Stimulated activated CD4-positive, alpha-beta T cell treated with anti-CD3 and anti-CD28 coated beads, Interleukin-4, amount 100 ng/mL, for 48 hours (primary cell): Measurements from ENCODE around the gene CRISPLD2.

Source experiments
- DNase-seq, 2 donors: peaks; one replicate each; pipeline ENCODE4 v3.0.0-alpha.2; 2020; ENCODE audit warnings: low read depth in 2 of 2

Gene CRISPLD2

GRCh38 chr16:84884596-84885341 lies 65.0 kb downstream of the CRISPLD2 start:
- DNase-seq, result no peak

GRCh38 chr16:84885342-84885910 lies 65.6 kb downstream of the CRISPLD2 start:
- DNase-seq, result no peak

GRCh38 chr16:84886497-84887090 lies 66.8 kb downstream of the CRISPLD2 start:
- DNase-seq, result no peak

GRCh38 chr16:84887207-84887606 lies 67.4 kb downstream of the CRISPLD2 start:
- DNase-seq, result no peak

GRCh38 chr16:84888450-84888849 lies 68.7 kb downstream of the CRISPLD2 start:
- no peak for DNase-seq

GRCh38 chr16:84889066-84889465 lies 69.3 kb downstream of the CRISPLD2 start:
- DNase-seq, result no peak

- no peak for DNase-seq
Observed at GRCh38 chr16:84890427-84890826, 70.6 kb downstream of the CRISPLD2 start.

- DNase-seq, result no peak
Observed at GRCh38 chr16:84891149-84891795, 71.5 kb downstream of the CRISPLD2 start.

- no peak for DNase-seq
Observed at GRCh38 chr16:84892097-84892496, 72.3 kb downstream of the CRISPLD2 start.

- DNase-seq, result no peak
Observed at GRCh38 chr16:84893467-84893848, 73.7 kb downstream of the CRISPLD2 start.

- no peak for DNase-seq
Observed at GRCh38 chr16:84893849-84894599, 74.2 kb downstream of the CRISPLD2 start.

- DNase-seq, result no peak
Observed at GRCh38 chr16:84895016-84895415, 75.2 kb downstream of the CRISPLD2 start.

- DNase-seq, result no peak
Observed at GRCh38 chr16:84896847-84897246, 77.1 kb downstream of the CRISPLD2 start.

GRCh38 chr16:84897911-84898377 lies 78.2 kb downstream of the CRISPLD2 start:
- DNase-seq, result no peak

- no peak for DNase-seq
Observed at GRCh38 chr16:84898447-84898846, 78.7 kb downstream of the CRISPLD2 start.

GRCh38 chr16:84899414-84899813 lies 79.6 kb downstream of the CRISPLD2 start:
- DNase-seq, result no peak

GRCh38 chr16:84905965-84906460 lies 86.2 kb downstream of the CRISPLD2 start:
- DNase-seq, result no peak

- no peak for DNase-seq
Observed at GRCh38 chr16:84907051-84907450, 87.3 kb downstream of the CRISPLD2 start.

GRCh38 chr16:84907575-84907974 lies 87.8 kb downstream of the CRISPLD2 start:
- no peak for DNase-seq

GRCh38 chr16:84909476-84910085 lies 89.8 kb downstream of the CRISPLD2 start:
- no peak for DNase-seq
